ENCODE data around the gene DNAH1. TPM values are rescaled to one million over a fixed set of nuclear protein-coding genes. Genes with fewer than 3 reads are reported as not detected.

The DNAH1 gene
- total RNA-seq, 1 experiment from 2014 or later: 3.0 TPM

DNA sequence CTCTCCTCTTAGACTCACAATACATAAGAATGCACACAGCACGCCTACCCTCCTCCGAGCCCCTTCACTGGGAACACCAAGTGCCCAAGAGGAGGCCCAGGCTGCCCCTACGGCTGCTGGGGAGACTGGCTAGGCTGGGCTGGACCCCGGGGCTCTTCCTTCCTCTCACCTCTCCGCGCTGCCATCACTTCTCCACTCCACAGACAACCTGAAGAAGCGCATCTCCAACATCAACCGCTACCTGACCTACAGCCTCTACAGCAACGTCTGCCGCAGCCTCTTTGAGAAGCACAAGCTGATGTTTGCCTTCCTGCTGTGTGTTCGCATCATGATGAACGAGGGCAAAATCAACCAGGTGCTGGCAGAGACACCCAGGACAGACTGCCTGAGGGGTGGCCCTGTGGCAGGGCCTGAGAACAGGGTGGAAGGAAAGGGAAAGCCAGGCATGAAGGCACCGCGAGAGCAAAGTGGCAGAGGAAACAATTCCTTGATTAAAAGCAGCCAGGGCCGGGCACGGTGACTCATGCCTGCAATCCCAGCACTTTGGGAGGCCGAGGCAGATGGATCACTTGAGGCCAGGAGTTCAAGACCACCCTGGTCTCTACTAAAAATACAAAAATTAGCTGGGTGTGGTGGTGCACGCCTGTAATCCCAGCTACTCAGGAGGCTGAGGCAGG, 77.2 kb downstream of the DNAH1 start:
- Mint-ChIP-seq H3K9me3 (ENCODE audit: unreplicated experiment) (no peaks in the 10 kb centered on the region), H3K36me3 (ENCODE audit: insufficient read depth, unreplicated experiment) (no peaks in the 10 kb centered on the region), H3K4me3 (ENCODE audit: unreplicated experiment) (no peak overlapping the region), H3K4me1 (ENCODE audit: insufficient read depth, unreplicated experiment) (no peaks in the 10 kb centered on the region), H3K27ac (ENCODE audit: low read depth, unreplicated experiment) (no peak overlapping the region), H3K27me3 (ENCODE audit: insufficient read depth, unreplicated experiment) (no peaks in the 10 kb centered on the region)
- no peak for DNase-seq (ENCODE audit: unreplicated experiment)
- ChIA-PET CTCF (interaction anchor here (0.6 kb wide), 1 partner anchor 114 kb away, joined by 3 read pairs; no protein-coding TSS in a partner anchor), POLR2A (no interaction called here)
- TF ChIP-seq, protein P1, sequence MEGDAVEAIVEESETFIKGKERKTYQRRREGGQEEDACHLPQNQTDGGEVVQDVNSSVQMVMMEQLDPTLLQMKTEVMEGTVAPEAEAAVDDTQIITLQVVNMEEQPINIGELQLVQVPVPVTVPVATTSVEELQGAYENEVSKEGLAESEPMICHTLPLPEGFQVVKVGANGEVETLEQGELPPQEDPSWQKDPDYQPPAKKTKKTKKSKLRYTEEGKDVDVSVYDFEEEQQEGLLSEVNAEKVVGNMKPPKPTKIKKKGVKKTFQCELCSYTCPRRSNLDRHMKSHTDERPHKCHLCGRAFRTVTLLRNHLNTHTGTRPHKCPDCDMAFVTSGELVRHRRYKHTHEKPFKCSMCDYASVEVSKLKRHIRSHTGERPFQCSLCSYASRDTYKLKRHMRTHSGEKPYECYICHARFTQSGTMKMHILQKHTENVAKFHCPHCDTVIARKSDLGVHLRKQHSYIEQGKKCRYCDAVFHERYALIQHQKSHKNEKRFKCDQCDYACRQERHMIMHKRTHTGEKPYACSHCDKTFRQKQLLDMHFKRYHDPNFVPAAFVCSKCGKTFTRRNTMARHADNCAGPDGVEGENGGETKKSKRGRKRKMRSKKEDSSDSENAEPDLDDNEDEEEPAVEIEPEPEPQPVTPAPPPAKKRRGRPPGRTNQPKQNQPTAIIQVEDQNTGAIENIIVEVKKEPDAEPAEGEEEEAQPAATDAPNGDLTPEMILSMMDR (IDR thresholded peaks at IDR 0.05; ENCODE audit: unreplicated experiment): no peak
- intact Hi-C loops (cut with micrococcal nuclease): no loop called here
- BruUV-seq (replicated peaks): no TSS peak

DNA sequence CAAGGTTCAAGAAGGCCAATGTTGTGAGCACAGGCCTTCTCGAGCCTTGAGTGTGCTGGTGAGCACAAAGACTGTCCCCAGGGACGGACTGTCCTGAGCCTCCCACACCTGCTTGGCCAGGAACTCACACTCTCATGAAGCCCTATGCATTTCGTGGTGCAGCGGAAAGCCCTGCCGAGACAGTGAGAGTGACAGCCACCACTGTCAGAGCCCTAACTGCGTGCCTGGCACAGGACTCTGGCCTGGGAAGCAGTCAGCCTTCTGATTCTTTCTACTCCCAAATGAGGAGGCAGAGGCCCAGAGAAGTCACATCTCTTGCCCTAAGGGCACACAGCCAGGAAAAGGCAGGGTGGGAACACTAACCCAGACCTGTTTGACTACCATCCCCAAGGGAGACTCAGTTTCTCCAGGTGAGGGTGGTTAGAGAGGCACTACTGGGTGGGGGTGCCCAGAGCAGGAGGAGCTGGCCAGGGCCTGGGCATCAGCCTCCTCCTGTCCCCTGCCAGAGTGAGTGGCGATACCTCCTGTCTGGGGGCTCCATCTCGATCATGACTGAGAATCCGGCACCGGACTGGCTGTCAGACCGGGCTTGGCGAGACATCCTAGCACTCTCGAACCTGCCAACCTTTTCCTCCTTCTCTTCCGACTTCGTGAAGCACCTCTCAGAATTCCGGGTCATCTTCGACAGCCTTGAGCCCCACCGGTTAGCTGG, 78.0 kb downstream of the DNAH1 start:
- intact Hi-C loops (cut with micrococcal nuclease): no loop called here
- no peaks in the 10 kb centered on the region for H3K4me1 Mint-ChIP-seq (ENCODE audit: insufficient read depth, unreplicated experiment)
- no peak overlapping the region for H3K4me3 Mint-ChIP-seq (ENCODE audit: unreplicated experiment)
- H3K27me3 Mint-ChIP-seq (ENCODE audit: insufficient read depth, unreplicated experiment): no peaks in the 10 kb centered on the region
- no peak for DNase-seq (ENCODE audit: unreplicated experiment)
- ChIA-PET POLR2A (no interaction called here), CTCF (interaction anchor here (0.6 kb wide), 1 partner anchor 115 kb away, joined by 3 read pairs; no protein-coding TSS in a partner anchor)
- no TSS peak for BruUV-seq (replicated peaks)
- H3K27ac Mint-ChIP-seq (ENCODE audit: low read depth, unreplicated experiment): no peak overlapping the region
- TF ChIP-seq, protein P1 (IDR thresholded peaks at IDR 0.05; ENCODE audit: unreplicated experiment): no peak
- no peaks in the 10 kb centered on the region for H3K36me3 Mint-ChIP-seq (ENCODE audit: insufficient read depth, unreplicated experiment)
- no peaks in the 10 kb centered on the region for H3K9me3 Mint-ChIP-seq (ENCODE audit: unreplicated experiment)

DNA sequence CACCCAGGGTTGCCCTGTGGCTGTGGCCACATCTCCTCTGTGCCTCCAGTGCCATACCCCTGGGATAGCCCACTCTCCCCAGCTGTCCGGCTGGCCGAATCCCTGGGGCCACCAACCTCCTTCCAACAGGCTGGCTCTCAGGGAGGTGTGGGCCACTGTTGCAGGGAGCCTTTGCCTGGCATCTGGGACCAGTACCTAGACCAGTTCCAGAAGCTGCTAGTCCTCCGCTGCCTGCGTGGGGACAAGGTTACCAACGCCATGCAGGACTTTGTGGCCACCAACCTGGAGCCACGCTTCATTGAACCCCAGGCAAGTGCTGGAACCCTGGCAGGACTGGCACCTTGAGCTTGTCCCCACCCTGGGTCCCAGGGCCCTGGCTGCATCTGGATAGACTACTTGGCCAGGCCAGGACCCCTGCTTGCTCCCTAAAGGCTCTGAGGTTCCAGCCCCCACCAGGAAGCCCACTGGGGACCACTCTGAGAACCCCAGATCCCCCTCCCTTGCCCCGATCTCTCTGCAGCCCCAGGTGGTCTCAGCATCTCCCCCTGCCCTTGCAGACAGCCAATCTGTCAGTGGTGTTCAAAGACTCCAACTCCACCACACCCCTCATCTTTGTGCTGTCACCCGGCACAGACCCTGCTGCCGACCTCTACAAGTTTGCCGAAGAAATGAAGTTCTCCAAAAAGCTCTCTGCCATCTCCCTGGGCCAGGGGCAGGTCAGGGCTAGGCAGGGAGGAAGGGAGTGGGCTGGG, 78.8 kb downstream of the DNAH1 start:
- no peak overlapping the region for H3K4me3 Mint-ChIP-seq (ENCODE audit: unreplicated experiment)
- intact Hi-C loops (cut with micrococcal nuclease): no loop called here
- POLR2A ChIA-PET: no interaction called here
- CTCF ChIA-PET: interaction anchor here (0.7 kb wide), 1 partner anchor 98 kb away, joined by 4 read pairs; no protein-coding TSS in a partner anchor
- no peaks in the 10 kb centered on the region for H3K9me3 Mint-ChIP-seq (ENCODE audit: unreplicated experiment)
- H3K27me3 Mint-ChIP-seq (ENCODE audit: insufficient read depth, unreplicated experiment): no peaks in the 10 kb centered on the region
- TF ChIP-seq, protein P1 (IDR thresholded peaks at IDR 0.05; ENCODE audit: unreplicated experiment): no peak
- H3K4me1 Mint-ChIP-seq (ENCODE audit: insufficient read depth, unreplicated experiment): no peaks in the 10 kb centered on the region
- H3K27ac Mint-ChIP-seq (ENCODE audit: low read depth, unreplicated experiment): no peak overlapping the region
- H3K36me3 Mint-ChIP-seq (ENCODE audit: insufficient read depth, unreplicated experiment): no peaks in the 10 kb centered on the region
- no TSS peak for BruUV-seq (replicated peaks)
- DNase-seq (ENCODE audit: unreplicated experiment): no peak

DNA sequence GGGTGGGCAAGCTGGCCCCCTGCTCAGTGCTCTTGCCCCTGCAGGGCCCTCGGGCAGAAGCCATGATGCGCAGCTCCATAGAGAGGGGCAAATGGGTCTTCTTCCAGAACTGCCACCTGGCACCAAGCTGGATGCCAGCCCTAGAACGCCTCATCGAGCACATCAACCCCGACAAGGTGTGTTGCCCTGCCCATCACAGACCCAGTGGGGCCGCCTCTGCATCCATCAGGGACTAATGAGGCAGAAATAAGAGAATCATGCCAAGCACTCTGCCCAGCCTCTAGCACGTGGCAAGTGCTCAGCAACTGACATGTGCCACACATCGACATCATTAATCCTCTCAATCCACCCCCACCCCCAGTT, 79.4 kb downstream of the DNAH1 start:
- BruUV-seq (replicated peaks): no TSS peak
- ChIA-PET CTCF (no interaction called here), POLR2A (no interaction called here)
- DNase-seq (ENCODE audit: unreplicated experiment): no peak
- Mint-ChIP-seq H3K9me3 (ENCODE audit: unreplicated experiment) (no peaks in the 10 kb centered on the region), H3K4me1 (ENCODE audit: insufficient read depth, unreplicated experiment) (no peaks in the 10 kb centered on the region), H3K27me3 (ENCODE audit: insufficient read depth, unreplicated experiment) (no peaks in the 10 kb centered on the region), H3K4me3 (ENCODE audit: unreplicated experiment) (no peak overlapping the region), H3K27ac (ENCODE audit: low read depth, unreplicated experiment) (no peak overlapping the region), H3K36me3 (ENCODE audit: insufficient read depth, unreplicated experiment) (no peaks in the 10 kb centered on the region)
- intact Hi-C loops (cut with micrococcal nuclease): no loop called here
- TF ChIP-seq, protein P1 (IDR thresholded peaks at IDR 0.05; ENCODE audit: unreplicated experiment): no peak

Measured in MCF 10A (cell line).